GM12873 (cell line): ENCODE results near the gene SEMA6B.

Experiments
- TF ChIP-seq, protein P1 (sequence below): IDR thresholded peaks from 2 replicates; pipeline ENCODE4 v1.5.1; 2012; ENCODE audit warnings: low read depth, mild to moderate bottlenecking, moderate library complexity, low read length, control low read depth; ENCODE audit not compliant: insufficient read depth; ENCODE audit errors: missing control alignments

The SEMA6B gene

DNA sequence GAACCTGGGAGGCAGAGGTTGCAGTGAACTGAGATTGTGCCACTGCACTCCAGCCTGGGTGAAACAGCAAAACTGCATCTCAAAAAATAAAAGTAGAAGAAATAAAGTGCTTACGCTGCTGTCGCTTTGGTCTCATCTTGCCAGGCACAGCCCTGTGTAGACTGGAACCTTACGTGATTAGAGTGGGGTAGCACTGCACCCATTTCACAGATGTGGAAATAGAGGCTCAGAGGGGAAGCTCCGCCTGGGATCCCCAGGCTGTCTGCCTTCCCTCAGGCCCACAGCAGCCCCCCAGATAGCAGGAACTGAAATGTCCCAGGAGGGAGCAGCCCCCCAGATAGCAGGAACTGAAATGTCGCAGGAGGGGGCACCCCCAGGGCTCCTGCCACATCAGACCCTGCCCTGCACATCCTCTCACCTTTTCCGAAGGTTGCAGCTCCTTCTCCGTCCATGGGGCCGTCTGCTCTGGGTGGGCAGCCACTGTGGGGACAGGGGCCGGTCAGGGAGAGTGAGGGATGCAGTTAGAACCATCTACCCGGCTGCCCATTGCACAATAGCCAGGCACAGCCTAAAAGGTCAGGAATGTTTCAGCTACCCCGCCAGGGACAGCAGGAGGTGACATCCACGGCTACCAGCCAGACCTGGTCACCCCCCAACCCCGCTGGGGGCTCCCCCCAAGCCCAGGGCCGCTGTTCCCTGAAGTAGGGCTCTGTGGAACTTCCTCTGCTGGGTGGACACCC lies 43.1 kb downstream of the SEMA6B start:
- TF ChIP-seq, protein P1, sequence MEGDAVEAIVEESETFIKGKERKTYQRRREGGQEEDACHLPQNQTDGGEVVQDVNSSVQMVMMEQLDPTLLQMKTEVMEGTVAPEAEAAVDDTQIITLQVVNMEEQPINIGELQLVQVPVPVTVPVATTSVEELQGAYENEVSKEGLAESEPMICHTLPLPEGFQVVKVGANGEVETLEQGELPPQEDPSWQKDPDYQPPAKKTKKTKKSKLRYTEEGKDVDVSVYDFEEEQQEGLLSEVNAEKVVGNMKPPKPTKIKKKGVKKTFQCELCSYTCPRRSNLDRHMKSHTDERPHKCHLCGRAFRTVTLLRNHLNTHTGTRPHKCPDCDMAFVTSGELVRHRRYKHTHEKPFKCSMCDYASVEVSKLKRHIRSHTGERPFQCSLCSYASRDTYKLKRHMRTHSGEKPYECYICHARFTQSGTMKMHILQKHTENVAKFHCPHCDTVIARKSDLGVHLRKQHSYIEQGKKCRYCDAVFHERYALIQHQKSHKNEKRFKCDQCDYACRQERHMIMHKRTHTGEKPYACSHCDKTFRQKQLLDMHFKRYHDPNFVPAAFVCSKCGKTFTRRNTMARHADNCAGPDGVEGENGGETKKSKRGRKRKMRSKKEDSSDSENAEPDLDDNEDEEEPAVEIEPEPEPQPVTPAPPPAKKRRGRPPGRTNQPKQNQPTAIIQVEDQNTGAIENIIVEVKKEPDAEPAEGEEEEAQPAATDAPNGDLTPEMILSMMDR = no peak

DNA sequence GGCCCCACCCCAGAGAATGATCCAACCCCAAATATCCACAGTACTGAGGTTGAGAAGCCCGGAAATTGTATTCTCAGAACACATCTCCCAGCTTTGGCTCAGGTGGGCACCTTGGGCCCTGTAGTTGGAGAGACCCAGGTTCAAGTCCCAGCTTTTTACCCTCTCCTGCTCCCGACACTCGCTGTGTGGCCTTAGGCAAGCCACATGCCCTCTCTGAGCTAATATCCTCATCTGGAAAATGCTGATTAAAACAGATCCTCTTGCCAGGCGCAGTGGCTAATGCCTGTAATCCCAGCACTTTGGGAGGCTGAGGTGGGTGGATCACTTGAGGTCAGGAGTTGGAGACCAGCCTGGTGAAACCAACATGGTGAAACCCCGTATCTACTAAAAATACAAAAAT lies 43.8 kb downstream of the SEMA6B start:
- TF ChIP-seq, protein P1 = no peak

GRCh38 chr19:4513248-4513647 lies 46.2 kb downstream of the SEMA6B start:
- TF ChIP-seq, protein P1 = no peak

- TF ChIP-seq, protein P1 = no peak
These were observed 47.4 kb downstream of the SEMA6B start for GRCh38 chr19:4512070-4512469.

DNA sequence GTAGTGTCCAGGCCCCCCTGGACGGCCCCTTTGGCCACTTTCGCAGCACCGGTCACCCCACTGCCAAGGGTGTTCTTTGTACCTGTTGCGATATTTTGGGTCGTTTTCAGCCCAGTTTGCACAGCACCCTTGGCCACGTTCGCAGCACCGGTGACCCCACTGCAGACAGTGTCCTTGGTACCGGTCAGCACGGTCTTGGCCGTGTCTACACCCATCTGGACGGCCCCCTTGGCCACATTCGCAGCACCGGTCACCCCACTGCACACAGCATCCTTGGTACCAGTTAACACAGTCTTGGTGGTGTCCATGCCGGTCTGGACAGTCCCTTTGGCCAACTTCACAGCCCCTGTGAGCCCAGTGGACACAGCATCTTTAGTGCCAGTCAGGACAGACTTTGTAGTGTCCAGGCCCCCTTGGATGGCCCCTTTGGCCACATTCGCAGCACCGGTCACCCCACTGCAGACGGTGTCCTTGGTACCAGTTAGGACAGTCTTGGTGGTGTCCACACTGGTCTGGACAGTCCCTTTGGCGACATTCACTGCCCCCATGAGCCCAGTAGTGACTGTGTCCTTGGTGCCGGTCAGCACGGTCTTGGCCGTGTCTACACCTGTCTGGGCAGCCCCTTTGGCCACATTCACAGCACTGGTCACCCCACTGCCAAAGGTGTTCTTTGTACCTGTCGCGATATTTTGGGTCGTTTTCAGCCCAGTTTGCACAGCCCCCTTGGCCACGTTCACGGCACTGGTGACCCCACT lies 48.0 kb downstream of the SEMA6B start:
- TF ChIP-seq, protein P1 = no peak

DNA sequence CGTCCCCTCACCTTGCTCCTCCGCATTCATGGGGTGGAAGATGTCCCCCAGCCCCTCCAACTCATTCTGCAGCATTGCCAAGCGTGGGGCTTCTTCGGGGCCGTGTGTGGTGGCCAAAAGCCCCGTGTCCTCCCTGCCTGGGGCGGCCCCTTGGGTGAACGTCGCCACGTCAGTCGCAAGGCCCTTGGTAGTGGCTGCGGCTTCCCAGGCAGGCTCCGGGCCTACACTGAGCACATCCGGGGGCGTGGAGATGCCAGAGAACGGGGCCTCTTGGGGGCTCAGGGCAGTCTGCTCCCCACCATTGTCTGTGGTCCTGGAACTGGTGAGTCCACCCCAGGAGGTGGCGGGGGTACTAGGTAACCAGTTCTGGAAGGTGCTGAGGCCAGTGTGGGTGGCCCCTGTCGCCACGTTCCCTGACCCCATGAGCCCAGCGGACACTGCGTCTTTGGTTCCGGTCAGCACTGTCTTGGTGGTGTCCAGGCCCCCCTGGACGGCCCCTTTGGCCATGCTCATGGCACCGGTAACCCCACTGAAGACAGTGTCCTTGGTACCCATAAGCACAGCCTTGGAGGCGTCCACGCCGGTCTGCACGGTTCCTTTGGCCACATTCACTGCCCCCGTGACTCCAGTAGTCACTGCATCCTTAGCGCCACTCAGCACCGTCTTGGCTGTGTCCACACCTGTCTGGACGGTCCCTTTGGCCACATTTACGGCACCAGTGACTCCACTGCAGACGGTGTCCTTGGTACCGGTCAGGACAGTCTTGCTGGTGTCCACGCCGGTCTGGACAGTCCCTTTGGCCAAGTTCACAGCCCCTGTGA lies 48.8 kb downstream of the SEMA6B start:
- TF ChIP-seq, protein P1 = no peak

DNA sequence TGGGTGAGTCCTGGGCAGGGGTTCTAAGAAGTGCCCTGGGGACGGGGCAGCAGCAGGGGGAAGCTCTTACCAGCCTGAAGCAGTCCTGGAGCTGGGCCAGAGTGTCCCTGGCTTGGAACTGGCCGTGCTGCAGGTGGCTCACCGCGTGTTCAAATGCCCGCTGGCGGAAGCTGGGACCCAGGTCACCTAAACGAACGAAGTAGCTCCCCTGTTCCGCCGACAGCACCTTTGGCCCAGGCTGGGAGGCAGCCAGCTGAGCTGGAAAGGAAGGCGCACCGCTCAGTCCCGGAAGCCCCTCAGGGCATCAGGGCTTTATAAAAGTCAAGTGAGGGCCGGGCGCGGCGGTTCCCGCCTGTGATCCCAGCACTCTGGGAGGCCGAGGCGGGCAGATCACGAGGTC lies 50.8 kb downstream of the SEMA6B start:
- TF ChIP-seq, protein P1 = no peak
